Tongue (tissue), 2 donors: ENCODE data around the gene TPRG1L. TPM values are rescaled to one million over a fixed set of nuclear protein-coding genes. Genes with fewer than 3 reads are reported as not detected.

Experiments used
- DNase-seq: peaks from one replicate; pipeline ENCODE4 v3.0.0-alpha.2; 2015
- total RNA-seq: library from RNA; depleted of rRNA; stranded (reverse); fragments of >200 nt; gene quantifications from one replicate; pipeline ENCODE4 v1.2.3, GENCODE V29; 2014

Gene TPRG1L
- total RNA-seq, 1 donor from 2014 or later = 24.7 TPM

DNA sequence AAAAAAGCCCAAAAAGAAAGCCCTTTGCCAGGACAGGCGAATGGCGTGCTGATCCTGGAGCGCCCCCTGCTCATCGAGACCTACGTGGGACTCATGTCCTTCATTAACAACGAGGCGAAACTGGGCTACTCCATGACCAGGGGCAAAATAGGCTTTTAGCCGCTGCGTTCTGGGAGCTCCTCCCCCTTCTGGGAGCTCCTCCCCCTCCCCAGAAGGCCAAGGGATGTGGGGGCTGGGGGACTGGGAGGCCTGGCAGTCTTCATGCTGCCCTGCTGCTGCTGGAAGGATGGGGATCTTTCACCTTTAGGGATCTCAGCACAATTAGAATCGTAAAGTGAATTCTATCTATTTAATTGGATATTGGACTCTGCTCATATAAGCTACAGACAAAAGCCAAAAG is 3.6 kb downstream of the TPRG1L start:
- no peak for DNase-seq

DNA sequence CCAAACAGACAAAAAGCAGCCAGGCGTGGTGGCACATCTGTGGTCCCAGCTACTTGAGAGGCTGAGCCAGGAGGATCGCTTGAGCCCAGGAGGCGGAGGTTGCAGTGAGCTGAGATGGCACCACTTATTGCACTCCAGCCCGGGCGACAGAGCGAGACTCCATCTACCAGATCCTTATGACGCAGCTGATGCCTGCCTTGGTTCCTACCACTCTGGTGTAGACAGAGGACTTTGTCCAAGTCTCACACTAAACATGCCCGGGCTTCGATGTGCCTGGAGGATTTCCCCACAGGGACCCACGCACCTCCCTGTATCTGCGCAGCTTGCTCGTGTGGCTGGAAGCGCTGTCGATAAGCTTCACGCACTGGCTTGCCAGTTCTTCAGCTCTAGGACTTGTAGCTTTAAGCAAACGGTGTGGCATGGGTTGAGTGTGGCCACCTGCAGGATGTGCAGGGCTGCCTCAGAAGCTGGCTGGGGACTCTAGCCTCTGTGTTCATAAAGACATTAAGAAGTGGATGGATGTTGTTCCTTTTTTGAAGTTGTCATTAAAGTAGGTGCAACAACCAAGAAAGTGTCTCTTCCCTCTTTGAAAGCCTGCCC is 4.8 kb downstream of the TPRG1L start:
- no peak for DNase-seq

DNA sequence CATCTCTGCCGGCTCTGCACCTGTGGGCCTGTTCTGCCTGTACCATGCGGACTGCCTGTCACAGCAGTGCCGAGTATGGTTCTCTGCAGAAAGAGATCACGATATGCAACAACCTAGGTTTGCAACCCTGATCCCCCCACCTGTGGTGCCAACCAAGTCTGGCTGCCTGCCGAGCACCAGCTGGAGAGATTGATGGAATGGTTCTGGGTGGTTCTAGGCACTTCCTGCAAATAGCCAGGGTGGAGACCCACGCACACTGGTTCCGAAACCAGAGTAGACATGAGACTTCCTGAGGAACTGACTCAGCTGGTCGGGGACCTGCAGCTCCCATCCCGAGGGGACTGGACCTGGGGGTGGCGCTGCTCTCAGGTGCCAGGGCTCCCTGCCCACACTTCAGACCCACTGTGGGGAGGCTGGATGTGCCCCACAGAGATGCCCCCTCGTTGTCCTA is 5.4 kb downstream of the TPRG1L start:
- DNase-seq = no peak

DNA sequence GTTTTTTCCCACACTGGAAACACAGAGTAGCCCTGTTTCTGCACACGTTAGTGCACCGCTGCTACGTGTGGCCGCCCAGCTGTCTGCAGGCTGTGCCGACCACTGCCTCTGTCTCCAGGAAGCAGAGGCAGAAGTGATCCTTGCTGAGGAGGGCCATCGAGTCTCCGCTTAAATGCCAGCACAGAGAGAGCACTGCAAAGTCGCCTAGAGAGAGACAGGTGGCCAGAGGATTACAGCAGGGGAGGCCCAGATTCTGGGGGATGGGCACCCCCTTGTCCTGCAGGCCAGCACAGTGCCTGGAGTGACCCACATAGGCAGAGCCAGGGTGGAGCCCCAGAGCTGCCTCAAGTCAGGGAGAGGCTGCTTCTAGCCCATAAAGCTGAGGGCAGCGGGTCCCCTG is 6.1 kb downstream of the TPRG1L start:
- no peak for DNase-seq

DNA sequence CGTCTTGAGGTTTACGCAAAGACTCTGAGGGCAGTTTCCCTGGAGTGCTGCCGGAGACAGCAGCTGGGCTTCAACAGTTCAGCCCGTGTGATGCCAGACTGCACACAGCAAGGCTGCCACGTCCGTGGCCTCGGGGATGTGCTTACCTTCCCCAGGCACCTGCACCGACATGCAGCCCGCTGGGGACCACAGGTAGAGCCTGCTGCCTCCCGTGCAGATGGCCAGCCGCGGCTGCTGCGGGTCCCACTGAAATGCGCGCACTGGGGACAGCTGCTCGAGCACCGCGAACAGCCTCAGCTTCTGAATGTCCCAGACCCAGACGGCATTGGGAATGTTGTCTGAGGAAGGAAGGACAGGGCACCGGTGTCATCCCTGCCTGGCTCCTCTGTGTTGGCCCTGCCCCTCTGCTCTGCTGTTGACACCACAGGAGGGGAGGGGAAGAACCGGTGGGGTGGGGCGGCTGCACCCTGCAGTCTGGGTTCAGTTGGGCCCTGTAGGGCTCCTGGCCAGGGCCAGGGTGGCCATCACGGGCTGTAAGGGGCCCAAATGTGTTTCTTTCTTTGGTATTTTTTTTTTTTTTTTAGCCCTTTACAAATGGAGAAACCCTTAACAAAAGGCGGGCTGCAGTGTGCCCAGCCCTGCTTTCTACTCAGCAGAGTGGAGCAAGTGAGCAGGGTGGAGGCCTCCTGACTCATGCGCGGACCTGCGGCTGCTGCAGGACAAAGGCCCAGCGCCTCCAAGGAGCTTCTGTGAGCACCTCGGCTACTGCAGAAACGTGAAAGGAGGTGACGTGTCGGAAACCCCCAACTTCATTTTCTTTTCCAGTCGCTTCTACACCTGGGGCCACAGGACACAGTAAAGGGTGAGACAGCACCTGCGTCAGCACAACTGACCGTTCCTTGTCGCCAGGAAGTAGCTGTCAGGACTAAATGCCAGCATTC is 6.8 kb downstream of the TPRG1L start:
- no peak for DNase-seq

DNA sequence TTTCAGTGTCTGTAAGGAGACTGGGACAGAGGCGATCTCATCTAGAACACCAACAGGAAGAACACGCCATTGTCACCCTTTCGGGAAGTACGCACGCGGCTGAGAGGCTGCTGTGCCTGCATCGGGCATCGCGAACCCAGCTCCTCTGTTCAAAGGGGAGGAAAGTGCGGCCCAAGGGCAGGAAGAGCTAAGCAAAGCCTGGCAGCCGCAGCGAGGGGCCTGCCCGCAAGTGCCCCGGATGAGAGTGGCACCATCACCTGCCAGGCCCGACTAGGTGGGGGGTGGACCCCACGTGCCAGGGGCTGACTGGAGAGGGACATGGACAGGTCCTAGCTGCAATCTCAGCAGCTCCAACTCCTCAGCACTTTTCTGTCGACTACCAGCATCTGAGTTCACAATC is 7.5 kb downstream of the TPRG1L start:
- no peak for DNase-seq

DNA sequence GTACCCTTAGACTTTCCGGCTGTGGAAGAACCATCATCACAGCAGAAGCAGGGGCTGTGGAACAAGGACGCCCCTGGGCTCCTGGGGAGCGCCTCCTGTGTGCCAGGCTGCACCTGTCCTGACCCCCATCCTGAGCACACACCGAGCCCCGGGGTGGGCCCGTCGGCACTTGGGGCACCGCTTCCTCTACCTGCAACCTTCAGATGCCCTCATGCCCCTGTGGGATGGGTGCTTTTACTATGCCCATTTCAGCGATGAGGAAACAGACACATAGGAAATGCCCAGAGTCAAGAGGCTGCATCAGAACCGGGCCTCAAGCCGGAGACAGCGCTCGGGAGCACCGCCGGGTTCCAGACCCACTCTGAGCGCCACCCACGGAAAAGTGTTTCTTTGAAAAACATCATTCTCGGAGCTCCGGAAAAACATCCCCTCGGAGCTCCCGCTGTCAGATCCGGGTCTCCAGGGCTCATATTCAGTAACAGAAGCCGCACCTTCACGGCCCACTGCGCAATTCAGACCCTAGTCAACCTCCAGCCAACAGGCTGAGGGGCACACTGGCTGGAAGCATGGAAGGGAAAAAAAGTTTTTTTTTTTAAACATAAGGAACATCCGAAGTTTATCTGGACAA is 8.0 kb downstream of the TPRG1L start:
- DNase-seq = no peak

DNA sequence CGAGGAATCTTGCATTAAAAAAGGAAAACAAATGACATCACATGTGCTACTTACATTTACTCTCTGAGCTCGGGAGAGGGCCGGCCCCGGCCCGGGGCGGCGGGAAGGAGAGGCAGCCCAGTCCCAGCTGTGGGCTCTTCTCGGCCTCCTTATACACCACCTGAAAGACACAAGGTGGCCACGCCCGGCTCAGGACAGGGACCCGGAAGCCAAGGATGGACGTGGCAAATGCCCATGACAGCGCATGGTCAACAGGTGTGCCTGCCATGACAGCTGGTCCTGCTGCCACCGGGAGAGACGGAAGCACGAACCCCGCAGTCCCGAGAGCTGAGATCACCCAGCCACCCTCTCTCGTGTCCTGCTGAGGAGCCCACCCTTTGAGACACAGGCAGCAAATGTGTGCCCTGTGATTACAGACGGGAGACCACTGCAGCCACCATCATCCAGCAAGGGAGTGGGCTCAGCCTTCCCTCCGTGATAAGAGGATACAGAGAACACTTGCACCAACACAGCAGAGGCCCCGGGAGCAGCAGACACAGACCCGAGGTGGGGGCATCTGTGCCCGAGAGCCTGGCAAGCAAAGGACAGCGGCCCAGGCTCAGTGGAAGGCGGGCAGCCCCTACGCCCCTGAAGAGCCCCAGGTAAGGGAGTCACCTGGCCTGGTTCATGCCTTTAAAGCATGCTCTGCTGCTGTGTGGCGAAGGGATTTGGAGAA is 8.7 kb downstream of the TPRG1L start:
- DNase-seq = no peak

DNA sequence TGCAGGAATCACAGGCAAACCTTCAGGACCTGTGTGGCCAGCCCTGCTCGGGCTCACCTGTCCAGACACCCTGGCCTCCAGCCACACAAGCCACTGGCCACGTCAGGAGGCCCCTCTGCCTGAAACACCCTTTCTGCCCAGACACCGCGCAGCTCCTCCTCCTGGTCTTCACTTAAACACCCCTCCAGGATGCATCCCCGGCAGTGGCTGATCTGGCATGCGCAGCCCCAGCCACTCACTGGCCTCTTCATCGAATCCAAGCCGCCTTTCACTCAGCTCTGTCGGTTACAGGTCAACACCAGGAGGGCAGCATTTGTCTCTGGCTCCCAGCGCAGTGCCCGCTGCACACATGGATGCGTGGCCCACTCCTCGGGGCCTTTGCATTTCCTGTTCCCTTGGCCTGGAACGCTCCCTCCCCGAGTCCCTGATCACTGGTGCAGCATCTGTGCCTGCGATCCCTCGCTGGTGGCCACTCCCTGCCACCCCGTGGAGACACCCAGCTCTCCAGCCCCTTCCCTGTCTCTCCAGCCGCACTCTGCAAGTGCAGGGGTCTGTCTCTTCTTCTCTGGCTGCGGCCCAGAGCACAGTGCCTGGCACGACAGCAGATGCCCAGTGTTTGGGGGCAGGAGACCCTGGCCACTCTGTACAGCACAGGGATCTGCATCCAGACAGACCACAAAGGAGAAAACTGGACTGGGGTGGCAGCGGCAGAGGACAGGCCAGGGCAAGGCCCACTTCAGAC is 9.4 kb downstream of the TPRG1L start:
- DNase-seq = no peak

DNA sequence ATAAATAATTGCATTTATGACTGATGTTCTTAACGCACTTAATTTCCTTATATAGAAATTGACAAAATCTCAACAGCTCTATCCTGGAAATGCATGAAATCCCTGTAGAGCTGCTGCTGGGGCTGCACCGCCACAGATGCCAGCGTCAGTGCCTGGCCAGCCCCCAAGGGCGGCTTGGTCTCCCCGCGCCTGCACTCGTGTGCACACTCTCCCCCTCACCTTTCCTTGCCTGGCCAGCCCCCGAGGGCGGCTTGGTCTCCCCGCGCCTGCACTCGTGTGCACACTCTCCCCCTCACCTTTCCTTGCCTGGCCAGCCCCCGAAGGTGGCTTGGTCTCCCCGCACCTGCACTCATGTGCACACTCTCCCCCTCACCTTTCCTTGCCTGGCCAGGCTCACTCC is 11.3 kb downstream of the TPRG1L start:
- no peak for DNase-seq

DNA sequence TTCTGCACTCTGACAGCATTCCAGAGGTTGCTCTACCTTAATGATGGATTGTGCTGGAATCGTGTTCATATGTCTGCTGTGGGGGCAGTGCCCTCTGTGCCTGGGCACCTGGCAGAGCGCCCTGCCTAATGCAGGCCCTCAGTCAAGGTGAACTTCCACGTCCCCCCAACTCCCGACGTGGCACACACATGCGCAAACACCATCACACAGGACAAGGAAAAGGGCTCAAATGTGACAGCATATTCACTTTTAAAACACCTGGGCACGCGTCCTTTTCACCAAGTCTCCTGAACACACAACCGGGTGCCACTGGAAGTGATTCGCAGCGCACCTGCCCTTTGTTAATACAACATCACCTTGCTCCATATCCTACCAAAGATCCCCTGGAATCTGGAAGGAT is 11.7 kb downstream of the TPRG1L start:
- no peak for DNase-seq

DNA sequence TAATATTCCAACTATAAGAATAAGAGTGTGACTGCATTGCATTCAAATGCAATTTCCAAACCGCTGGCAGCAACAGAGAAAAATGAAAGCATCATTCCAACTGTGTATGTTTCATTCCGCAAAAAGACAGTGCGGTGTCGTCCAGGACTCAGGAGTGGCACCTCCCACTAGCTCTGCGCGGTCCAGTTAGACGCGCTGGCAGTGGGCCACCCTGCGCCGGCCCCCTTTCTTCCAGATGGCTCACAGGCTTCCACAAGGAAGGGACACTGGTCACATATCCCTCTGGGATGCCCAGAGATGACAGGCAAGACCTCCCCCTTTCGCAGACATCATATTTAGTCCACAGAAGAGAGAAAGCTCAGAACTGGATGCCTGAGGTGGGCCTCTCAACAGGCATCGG is 13.2 kb downstream of the TPRG1L start:
- no peak for DNase-seq

DNA sequence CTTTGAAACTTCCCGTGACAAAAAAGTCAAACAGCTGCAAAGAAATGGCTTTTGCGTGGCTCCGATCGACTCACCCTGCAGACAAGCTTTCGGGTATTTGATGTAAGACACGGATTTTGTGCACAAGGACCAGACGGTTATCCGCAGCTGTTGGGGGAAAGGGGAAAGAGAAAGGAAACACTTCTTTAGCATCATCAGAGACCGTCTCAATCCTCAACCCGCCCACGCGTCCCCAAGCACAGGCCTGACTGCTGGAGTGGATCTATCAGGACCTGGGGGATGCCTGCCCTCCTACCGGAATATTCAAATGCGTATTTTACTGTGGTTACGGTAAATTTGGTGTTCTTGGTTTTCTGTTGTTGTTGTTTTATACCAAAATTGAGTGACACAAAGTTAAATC is 13.9 kb downstream of the TPRG1L start:
- no peak for DNase-seq

DNA sequence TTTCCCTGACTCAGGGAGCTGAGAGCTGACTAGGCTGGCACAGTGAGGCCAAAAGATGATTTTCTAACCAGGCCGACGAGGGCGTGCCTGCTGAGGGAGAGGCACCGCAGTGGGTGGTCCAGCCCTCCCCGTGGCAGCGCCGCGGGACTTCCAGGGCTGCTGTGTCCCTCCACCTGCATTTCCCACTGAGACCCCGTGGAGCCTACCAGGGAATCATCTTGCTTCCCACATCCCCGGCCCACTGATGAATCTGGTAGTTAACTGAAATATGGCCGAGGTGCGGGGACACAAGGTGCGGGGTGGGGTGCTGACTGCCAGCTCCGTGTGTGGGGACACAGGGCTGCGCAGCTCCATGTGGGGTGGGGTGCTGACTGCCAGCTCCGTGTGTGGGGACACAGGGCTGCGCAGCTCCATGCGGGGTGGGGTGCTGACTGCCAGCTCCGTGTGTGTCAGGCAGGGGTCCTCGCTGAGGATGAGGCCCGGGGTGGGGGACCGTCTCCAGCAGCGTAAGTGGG is 14.6 kb downstream of the TPRG1L start:
- no peak for DNase-seq

DNA sequence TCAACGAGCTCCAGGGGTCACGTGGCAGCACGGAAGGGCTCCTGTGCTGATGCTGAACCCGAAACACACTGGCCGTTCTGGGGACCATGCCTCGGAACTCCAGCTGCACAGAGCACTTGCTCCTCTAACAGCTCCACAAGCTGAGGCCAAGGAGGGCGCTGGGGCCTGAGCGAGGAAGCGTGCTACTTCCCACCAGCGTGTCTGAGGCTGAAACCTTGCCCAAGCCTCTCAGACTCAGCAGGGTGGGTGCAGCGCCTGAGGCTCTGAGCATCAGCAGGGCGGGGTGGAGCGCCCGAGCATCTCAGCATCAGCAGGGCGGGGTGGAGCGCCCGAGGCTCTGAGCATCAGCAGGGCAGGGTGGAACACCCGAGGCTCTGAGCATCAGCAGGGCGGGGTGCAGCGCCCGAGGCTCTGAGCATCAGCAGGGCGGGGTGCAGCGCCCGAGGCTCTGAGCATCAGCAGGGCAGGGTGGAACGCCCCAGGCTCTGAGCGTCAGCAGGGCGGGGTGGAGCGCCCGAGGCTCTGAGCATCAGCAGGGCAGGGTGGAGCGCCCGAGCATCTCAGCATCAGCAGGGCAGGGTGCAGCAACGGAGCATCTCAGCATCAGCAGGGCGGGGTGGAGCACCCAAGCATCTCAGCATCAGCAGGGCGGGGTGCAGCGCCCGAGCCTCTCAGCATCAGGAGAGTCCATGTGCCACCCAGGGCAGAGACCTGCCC is 15.5 kb downstream of the TPRG1L start:
- DNase-seq = no peak

DNA sequence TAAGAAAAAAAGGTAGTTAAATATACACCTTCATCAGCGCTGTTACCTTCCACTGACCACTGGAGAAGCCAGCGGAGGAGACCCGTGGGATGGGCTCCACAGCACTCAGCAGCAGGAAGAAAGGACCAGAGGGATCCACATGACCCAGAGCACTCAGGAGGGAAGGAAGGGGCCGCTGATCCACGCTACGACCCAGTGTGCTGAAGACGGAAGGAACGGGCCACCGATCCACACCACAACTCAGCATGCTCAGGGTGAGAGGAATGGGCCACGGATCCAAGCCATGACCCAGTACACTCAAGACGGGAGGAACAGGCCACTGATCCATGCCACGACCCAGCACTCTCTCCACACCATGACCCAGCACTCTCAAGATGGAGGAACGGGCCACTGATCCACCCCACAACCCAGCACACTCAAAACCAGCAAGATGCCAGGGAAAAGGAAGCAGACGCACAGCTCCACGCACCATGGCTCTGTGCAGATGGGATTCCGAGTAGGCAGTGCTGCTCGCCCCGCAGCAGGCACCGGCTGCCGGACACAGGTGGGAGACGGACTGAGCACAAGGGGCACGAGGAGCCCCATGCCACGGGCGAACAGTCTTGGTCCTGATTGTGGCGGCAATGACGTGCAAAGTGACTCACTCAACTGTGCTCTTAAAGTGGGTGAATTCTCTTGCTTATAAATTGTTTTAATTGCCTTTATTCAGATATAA is 16.4 kb downstream of the TPRG1L start:
- DNase-seq = no peak

DNA sequence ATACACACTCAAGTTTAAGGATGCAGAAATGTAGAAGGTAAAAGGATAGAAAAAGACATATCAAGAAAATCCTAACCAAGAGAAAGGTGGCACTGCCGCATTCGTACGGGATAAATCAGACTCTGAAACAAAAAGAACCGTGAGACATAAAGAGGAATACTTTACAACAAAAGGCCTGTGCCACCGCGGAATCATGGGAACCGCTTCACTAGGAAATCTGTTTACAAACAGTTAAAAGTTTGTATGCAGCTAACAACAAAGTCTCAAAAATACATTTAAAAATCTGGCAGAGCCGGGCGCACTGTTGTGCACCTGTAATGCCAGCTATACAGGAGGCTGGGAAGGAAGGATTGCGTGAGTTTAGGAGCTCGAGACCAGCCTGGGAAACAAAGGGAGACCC is 17.0 kb downstream of the TPRG1L start:
- no peak for DNase-seq

DNA sequence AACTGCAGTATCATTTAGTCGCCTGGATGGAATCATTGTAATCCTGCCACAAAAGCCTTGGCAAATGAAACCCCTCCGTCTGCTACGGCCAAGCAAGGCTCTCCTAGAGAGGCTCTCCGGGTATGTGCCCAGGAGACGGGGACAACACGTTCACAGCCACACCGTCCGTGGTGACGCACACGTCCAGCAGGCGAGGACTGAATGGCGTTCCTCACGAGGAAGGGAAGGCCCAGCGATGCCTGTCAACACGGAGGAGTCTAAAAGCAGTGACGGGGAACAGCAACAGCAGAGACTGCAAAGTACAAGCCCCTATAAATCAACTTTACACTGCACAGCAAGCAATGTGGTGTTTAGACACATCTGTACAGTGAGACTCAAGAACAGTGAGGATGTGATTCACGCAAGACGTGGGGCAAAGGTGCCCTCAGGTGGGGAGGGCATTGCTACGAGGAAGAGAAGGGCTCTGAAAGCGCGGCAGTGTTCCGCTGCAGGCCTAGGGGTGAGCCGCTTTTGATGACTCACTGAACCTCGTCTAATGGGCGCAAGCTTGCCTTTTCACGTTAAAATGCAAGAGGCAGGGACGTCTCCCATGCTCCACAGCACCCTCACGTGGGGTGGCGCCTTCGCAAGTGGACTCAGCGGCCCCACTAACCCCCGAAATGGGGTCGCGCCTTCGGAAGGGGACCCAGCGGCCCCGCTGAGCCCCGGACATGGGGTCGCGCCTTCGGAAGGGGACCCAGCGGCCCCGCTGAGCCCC is 18.3 kb downstream of the TPRG1L start:
- no peak for DNase-seq

DNA sequence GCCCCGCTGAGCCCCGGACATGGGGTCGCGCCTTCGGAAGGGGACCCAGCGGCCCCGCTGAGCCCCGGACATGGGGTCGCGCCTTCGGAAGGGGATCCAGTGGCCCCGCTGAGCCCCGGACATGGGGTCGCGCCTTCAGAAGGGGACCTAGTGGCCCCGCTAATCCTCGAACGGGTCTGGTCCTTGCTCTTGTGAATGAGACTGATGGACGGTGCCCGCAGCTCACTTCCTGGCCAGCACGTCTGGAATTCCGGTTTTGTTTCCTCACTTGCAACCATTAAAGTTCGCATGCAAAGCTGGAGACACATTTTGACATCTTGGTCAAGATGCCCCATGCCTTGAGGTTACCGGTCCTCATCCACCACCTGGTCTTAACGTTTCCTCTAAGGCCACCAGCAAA is 19.5 kb downstream of the TPRG1L start:
- no peak for DNase-seq

DNA sequence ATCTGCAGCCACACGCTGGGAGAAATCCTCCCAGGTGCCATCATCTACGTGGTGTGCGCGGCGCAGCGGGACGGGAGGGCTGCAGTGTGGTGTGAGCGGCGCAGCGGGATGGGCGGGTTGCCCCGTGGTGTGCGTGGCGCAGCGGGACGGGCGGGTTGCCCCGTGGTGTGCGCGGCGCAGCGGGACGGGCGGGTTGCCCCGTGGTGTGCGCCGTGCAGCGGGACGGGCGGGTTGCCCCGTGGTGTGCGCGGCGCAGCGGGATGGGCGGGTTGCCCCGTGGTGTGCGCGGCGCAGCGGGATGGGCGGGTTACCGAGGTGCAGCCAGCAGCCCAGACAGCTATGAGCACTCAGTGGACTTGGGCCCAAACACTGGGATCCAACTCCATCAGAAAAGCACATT is 20.4 kb downstream of the TPRG1L start:
- no peak for DNase-seq
